MM.1S (cell line): ENCODE results near the gene RBBP6.

ENCODE experiments used
- EZH2 ChIP-seq: fragments of 300-600 bp; sonication (generic); optimal IDR thresholded peaks from 2 replicates; pipeline ENCODE3; 2017; ENCODE audit warnings: low read depth, mild to moderate bottlenecking, antibody characterized with exemption, low read length, mixed read lengths
- EZH2phosphoT487 ChIP-seq: fragments of 300-600 bp; sonication (generic); IDR thresholded peaks from 2 replicates; pipeline ENCODE4 v1.6.1; 2018; ENCODE audit warnings: antibody characterized with exemption, low read length
- TF ChIP-seq, protein P1 (sequence below): fragments of 300-600 bp; sonication (generic); IDR thresholded peaks from 2 replicates; pipeline ENCODE4 v1.5.1; 2016; ENCODE audit warnings: antibody characterized with exemption, low read length, mixed read lengths

- TF ChIP-seq, protein P1, sequence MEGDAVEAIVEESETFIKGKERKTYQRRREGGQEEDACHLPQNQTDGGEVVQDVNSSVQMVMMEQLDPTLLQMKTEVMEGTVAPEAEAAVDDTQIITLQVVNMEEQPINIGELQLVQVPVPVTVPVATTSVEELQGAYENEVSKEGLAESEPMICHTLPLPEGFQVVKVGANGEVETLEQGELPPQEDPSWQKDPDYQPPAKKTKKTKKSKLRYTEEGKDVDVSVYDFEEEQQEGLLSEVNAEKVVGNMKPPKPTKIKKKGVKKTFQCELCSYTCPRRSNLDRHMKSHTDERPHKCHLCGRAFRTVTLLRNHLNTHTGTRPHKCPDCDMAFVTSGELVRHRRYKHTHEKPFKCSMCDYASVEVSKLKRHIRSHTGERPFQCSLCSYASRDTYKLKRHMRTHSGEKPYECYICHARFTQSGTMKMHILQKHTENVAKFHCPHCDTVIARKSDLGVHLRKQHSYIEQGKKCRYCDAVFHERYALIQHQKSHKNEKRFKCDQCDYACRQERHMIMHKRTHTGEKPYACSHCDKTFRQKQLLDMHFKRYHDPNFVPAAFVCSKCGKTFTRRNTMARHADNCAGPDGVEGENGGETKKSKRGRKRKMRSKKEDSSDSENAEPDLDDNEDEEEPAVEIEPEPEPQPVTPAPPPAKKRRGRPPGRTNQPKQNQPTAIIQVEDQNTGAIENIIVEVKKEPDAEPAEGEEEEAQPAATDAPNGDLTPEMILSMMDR = no peak
- TF ChIP-seq EZH2 (no peak), EZH2phosphoT487 (no peak)
Measured at GRCh38 chr16:24518498-24518897, 20.9 kb upstream of the RBBP6 start.
